ENCODE data around the gene FYN.

Gene FYN

DNA sequence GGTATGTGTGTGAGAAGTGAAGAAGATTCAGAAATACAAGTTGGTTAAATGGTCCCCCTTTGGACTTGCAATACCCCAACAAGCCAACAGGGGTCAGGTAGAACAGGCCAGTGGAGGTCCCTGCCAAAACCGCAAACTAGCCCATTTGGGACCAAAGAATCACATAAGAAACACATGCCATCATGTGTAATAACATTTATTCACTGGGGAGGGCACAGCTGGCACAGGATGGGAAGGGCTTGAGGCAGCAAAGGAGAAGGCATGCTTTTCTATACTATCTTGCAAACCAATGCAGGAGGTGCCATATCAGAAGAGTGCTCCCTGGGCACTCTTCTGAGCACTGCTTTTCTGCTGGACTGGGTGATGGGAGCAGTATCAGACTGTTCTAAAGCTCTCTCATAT, 151.5 kb downstream of the FYN start:
- DNase-seq (ENCODE audit: low read depth): peak; percentile 76
- TF ChIP-seq, protein P1, sequence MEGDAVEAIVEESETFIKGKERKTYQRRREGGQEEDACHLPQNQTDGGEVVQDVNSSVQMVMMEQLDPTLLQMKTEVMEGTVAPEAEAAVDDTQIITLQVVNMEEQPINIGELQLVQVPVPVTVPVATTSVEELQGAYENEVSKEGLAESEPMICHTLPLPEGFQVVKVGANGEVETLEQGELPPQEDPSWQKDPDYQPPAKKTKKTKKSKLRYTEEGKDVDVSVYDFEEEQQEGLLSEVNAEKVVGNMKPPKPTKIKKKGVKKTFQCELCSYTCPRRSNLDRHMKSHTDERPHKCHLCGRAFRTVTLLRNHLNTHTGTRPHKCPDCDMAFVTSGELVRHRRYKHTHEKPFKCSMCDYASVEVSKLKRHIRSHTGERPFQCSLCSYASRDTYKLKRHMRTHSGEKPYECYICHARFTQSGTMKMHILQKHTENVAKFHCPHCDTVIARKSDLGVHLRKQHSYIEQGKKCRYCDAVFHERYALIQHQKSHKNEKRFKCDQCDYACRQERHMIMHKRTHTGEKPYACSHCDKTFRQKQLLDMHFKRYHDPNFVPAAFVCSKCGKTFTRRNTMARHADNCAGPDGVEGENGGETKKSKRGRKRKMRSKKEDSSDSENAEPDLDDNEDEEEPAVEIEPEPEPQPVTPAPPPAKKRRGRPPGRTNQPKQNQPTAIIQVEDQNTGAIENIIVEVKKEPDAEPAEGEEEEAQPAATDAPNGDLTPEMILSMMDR (IDR thresholded peaks at IDR 0.05; ENCODE audit: insufficient read depth, low read depth, low read length, missing control alignments): peak; percentile 70
- no peak overlapping the region for H3K4me3 ChIP-seq (ENCODE audit: low read depth, low read length)

DNA sequence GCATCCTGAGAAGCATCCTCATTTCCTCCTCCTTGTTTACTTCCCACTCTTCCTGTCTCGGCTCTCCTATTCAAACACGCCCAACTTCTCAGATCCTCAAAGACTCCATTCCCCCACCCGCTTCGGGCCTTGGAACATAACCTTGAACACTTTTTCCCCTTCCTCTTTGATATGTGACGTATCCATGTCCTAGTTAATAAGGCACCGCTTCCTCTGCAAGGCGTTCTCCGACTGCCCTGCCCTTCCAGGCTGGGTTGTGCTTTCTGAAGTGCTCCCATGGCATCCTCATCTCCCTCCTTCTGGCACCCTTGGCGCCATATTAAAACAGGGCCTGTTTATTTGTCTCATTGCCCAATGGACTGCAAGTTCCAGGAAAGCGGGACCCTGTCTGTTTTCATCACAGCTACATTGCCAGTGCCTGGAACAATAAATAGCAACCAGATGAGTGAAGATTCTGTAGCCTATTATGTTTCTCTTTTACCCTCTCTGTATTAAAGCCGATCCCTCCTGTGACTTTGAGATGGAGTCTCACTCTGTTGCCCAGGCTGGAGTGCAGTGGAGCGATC, 152.2 kb downstream of the FYN start:
- TF ChIP-seq, protein P1 (IDR thresholded peaks at IDR 0.05; ENCODE audit: insufficient read depth, low read depth, low read length, missing control alignments): no peak
- no peak overlapping the region for H3K4me3 ChIP-seq (ENCODE audit: low read depth, low read length)
- DNase-seq (ENCODE audit: low read depth): no peak

DNA sequence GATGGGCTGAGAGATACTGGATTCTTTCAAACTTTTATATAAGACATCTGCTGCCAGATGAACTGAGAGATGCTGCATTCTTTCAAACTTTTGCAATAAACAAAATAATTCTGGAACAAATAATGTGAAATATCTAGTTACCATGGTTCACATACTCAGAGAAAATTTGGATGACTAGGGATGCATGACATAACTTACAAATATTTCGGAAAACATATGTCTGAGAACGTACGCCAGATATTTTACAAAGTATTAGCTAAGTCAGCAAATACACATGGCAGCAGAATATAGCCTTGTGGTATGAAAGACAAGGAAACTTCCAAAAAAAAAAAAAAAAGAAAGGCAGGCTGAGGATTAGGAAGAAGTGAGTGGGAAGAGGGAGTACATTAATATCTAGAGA, 154.3 kb downstream of the FYN start:
- TF ChIP-seq, protein P1 (IDR thresholded peaks at IDR 0.05; ENCODE audit: insufficient read depth, low read depth, low read length, missing control alignments): no peak
- no peak for DNase-seq (ENCODE audit: low read depth)

DNA sequence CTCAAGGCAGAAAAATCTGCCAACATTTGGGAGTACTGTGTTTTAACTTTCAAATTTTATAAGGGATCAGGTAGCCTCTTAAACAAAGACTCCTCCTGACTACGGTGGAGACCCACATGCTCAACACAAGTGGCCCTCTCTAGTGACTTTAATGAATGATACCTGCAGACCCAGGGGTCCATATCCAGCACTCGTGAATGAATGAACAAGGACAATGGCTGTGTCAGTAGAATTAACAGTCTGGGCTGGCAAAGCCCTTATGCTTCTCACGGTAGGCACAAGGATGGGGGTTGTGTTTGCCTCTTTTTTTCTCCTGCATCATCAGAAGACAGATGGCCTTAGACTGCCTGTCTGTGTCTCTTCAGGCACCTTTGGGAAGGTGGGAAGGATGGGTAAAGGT, 154.9 kb downstream of the FYN start:
- TF ChIP-seq, protein P1 (IDR thresholded peaks at IDR 0.05; ENCODE audit: insufficient read depth, low read depth, low read length, missing control alignments): no peak
- DNase-seq (ENCODE audit: low read depth): no peak
- H3K4me3 ChIP-seq (ENCODE audit: low read depth, low read length): no peak overlapping the region

More for the DNA sequence above, 154.3 kb downstream of the FYN start:
- no peak overlapping the region for H3K4me3 ChIP-seq (ENCODE audit: low read depth, low read length)

DNA sequence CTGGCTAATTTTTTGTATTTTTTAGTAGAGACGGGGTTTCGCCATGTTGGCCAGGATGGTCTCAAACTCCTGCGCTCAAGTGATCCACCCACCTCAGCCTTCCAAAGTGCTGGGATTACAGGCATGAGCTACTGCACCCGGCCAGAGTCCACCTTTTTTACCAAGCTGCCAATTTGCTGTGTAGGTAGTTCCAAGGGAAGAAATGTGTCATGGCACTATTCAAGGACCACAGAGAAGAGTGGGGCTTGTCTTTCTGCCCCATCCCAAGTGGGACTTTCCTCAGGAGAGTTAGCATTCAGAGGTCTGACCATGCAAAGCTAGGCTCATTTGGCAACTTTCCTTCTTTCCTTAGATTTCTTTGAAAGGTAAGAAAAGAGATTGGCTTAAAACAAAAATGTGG, 155.6 kb downstream of the FYN start:
- TF ChIP-seq, protein P1 (IDR thresholded peaks at IDR 0.05; ENCODE audit: insufficient read depth, low read depth, low read length, missing control alignments): no peak
- no peak for DNase-seq (ENCODE audit: low read depth)
- H3K4me3 ChIP-seq (ENCODE audit: low read depth, low read length): no peak overlapping the region

DNA sequence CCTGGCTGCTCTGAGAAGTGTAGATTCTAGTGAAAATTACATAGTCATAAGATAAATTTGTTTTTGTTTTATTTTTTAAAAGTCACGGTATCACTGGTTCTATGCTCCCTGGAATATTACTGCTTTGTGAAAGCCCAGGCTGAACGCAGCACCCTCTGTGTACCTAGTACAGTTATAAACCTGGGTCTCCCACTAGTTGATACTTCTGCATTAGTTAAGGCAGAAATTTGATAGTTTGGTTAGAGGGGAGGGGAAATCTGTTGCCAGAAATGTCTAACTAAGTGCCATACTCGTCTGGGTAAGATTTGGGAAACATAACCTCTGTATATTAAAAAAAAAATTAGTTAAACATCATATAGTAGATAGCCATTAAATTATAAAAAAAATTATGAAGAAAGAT, 156.9 kb downstream of the FYN start:
- no peak for DNase-seq (ENCODE audit: low read depth)

More for the DNA sequence above, 156.9 kb downstream of the FYN start:
- TF ChIP-seq, protein P1 (IDR thresholded peaks at IDR 0.05; ENCODE audit: insufficient read depth, low read depth, low read length, missing control alignments): no peak
- no peak overlapping the region for H3K4me3 ChIP-seq (ENCODE audit: low read depth, low read length)
